IPS DF 6.9 (cell line): Measurements from ENCODE around the gene GPC5.

Experiments
- DNase-seq: peaks from one replicate; pipeline ENCODE4 v3.0.0-alpha.2; 2013; ENCODE audit warnings: low read depth, low spot score
- H3K27ac ChIP-seq: one replicate; pipeline ENCODE4 v1.5.1; 2013; ENCODE audit warnings: low read length, control low read depth
- H3K27me3 ChIP-seq: 2 replicates; pipeline ENCODE4 v1.6.1; 2013; ENCODE audit warnings: mild to moderate bottlenecking, low read length; ENCODE audit not compliant: control insufficient read depth, insufficient read depth
- H3K36me3 ChIP-seq: 2 replicates; pipeline ENCODE4 v1.6.1; 2013; ENCODE audit warnings: low read length; ENCODE audit not compliant: control insufficient read depth, insufficient read depth
- H3K4me1 ChIP-seq: 2 replicates; pipeline ENCODE4 v1.6.1; 2013; ENCODE audit warnings: low read length; ENCODE audit not compliant: control insufficient read depth, insufficient read depth
- H3K4me3 ChIP-seq: 2 replicates; pipeline ENCODE4 v1.5.1; 2013; ENCODE audit warnings: mild to moderate bottlenecking, low read length
- H3K9me3 ChIP-seq: 2 replicates; pipeline ENCODE4 v1.6.1; 2013; ENCODE audit warnings: low read length, inconsistent platforms; ENCODE audit not compliant: control insufficient read depth, insufficient read depth
- WGBS: extraction: QIAGEN DNeasy Blood & Tissue Kit; methylation state at CpG from one replicate; pipeline ENCODE4 v1.1.7; 2013; ENCODE audit warnings: mixed read lengths, missing lambda C conversion rate; ENCODE audit not compliant: insufficient read length, insufficient coverage; 5-methylcytosine and 5-hydroxymethylcytosine counted together

The GPC5 gene

DNA sequence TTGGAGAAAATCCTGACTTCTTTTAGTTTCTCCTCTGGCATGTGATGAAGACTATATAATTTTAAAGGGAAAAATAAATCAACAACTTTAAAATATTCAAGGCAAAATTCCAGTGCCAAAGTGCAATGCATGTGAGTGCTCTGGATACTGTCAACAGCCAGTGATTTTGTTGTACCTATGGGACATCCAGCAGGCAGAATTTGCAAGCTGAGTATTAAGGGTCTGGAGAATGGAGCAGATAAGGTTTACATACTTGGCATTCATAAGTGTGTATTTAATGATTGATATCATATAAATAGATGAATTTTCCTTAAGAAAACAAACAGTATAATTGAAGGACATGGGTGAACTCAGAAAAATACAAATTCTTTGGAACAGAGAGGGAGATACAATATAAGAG lies 703.4 kb downstream of the GPC5 start:
- Histone ChIP-seq H3K36me3 (no peaks in the 10 kb centered on the region), H3K9me3 (no peaks in the 10 kb centered on the region), H3K4me1 (no peaks in the 10 kb centered on the region), H3K27me3 (no peaks in the 10 kb centered on the region), H3K27ac (no peak overlapping the region), H3K4me3 (no peak overlapping the region)
- no peak for DNase-seq

- DNase-seq, result no peak
- H3K36me3 ChIP-seq, result no peaks in the 10 kb centered on the region
- H3K27ac ChIP-seq, result no peak overlapping the region
- no CpG with 5 or more reads among the region's 6 CpGs for WGBS
- no peaks in the 10 kb centered on the region for H3K4me1 ChIP-seq
- no peaks in the 10 kb centered on the region for H3K9me3 ChIP-seq
- H3K4me3 ChIP-seq, result no peak overlapping the region
- no peaks in the 10 kb centered on the region for H3K27me3 ChIP-seq
These were observed 705.3 kb downstream of the GPC5 start for GRCh38 chr13:92103689-92104153.

DNA sequence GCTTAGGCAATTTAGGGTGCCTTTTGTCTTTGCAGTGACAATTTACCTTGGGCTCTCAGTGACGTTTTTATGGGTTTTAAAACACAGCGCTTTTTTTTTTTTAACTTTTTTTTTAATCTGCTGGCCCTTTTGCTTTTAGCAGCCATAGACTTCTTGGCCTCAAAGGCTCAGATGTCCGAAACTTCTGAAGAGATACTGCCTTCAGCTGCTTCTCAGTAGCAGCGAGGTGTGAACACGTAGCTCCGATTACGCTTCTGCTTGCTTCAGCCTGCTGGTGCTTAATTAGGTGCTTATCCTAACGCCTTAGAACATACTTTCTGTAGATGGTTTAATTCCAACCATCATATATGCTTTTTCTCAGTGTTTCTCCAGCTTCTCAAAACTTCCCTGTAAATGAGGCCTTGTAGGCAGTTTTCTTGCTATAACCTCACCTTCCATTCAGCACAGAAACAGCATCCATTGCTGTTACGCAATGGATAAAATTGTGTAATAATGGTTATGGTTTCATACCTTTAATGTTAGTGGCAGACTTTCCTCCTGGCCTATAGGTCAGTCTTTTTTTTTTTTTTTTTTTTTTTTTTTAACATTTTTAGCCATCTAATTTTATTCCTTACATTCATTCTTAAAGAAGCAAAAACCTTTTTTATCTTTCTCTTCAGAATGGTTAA lies 723.9 kb downstream of the GPC5 start:
- no peak for DNase-seq
- H3K36me3 ChIP-seq, result no peaks in the 10 kb centered on the region
- no peak overlapping the region for H3K4me3 ChIP-seq
- H3K9me3 ChIP-seq, result no peaks in the 10 kb centered on the region
- no peak overlapping the region for H3K27ac ChIP-seq
- WGBS, result no CpG with 5 or more reads among the region's 9 CpGs
- no peaks in the 10 kb centered on the region for H3K4me1 ChIP-seq
- H3K27me3 ChIP-seq, result no peaks in the 10 kb centered on the region

GRCh38 chr13:92126399-92126798 lies 728.0 kb downstream of the GPC5 start:
- no peaks in the 10 kb centered on the region for H3K36me3 ChIP-seq
- DNase-seq, result no peak
- no peaks in the 10 kb centered on the region for H3K4me1 ChIP-seq
- H3K9me3 ChIP-seq, result no peaks in the 10 kb centered on the region
- WGBS, result no CpG with 5 or more reads among the region's 2 CpGs
- H3K4me3 ChIP-seq, result no peak overlapping the region
- no peak overlapping the region for H3K27ac ChIP-seq
- no peaks in the 10 kb centered on the region for H3K27me3 ChIP-seq

DNA sequence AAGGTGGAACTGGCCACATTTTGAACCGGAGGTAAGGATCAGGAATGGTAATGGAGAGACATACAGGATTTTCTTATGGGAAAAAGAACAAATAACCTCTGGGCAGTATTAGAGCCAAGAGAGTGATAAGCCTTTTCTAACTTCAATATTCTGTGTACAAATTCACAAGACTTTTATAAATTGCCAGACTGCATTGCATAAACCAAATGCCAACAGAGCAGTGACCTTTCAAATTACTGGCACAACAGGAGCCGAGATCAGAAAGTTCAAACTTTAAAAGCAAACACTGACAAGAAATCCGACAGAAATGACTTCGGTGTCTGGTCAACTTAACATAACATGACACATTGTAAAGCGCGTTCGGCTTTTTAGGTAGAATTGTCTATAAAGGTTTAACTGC lies 737.1 kb downstream of the GPC5 start:
- H3K36me3 ChIP-seq, result no peaks in the 10 kb centered on the region
- no peak overlapping the region for H3K4me3 ChIP-seq
- no peak overlapping the region for H3K27ac ChIP-seq
- H3K9me3 ChIP-seq, result no peaks in the 10 kb centered on the region
- no peaks in the 10 kb centered on the region for H3K4me1 ChIP-seq
- no CpG with 5 or more reads among the region's 7 CpGs for WGBS
- DNase-seq, result no peak
- no peaks in the 10 kb centered on the region for H3K27me3 ChIP-seq

- no peak for DNase-seq
- no peak overlapping the region for H3K4me3 ChIP-seq
- H3K9me3 ChIP-seq, result no peaks in the 10 kb centered on the region
- H3K27me3 ChIP-seq, result no peaks in the 10 kb centered on the region
- WGBS, result no CpG with 5 or more reads among the region's 6 CpGs
- no peak overlapping the region for H3K27ac ChIP-seq
- no peaks in the 10 kb centered on the region for H3K36me3 ChIP-seq
- no peaks in the 10 kb centered on the region for H3K4me1 ChIP-seq
These were observed 738.2 kb downstream of the GPC5 start for GRCh38 chr13:92136449-92137155.

DNA sequence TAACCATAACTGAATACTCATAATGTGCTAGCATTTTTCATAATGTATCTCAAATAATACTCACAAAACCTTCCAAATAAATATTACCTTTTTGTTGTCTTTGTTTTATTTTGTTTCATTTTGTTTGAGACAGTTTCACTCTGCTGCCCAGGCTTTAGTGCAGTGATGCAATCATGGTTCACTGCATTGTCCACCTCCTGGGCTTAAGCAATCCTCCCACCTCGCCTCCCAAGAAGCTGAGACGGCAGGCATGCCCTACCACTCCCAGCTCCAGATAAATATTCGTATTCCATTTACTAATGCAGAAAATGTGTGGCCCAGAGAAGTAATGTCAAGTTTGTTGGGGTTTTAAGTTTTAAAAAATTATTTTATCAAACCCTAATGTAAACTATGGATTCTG lies 739.1 kb downstream of the GPC5 start:
- DNase-seq, result no peak
- WGBS, result no CpG with 5 or more reads among the region's 3 CpGs

DNA sequence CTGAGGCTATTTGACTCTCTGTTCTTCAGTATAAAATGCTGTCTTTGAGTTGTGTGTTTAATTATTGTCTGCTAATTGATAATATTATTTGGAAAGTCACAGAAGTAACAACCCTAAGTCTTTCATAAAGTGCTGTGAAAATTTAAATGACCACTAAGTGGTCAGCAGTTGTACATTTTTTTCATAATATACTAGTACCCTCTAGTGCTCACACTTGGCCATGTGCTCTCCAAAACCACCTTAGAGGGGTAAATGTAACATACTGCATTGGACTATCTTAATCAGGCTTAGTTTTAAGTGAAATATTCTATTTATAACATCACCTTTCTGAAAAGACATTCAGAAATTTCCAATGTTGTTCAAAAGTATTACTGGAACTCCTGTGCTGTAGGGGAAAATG lies 745.3 kb downstream of the GPC5 start:
- no peaks in the 10 kb centered on the region for H3K27me3 ChIP-seq
- DNase-seq, result no peak
- H3K4me1 ChIP-seq, result no peaks in the 10 kb centered on the region
- H3K27ac ChIP-seq, result no peak overlapping the region
- no peaks in the 10 kb centered on the region for H3K36me3 ChIP-seq
- H3K4me3 ChIP-seq, result no peak overlapping the region
- H3K9me3 ChIP-seq, result no peaks in the 10 kb centered on the region

More for the DNA sequence above, 739.1 kb downstream of the GPC5 start:
- no peaks in the 10 kb centered on the region for H3K27me3 ChIP-seq
- no peaks in the 10 kb centered on the region for H3K9me3 ChIP-seq
- no peak overlapping the region for H3K4me3 ChIP-seq
- H3K27ac ChIP-seq, result no peak overlapping the region
- no peaks in the 10 kb centered on the region for H3K36me3 ChIP-seq
- no peaks in the 10 kb centered on the region for H3K4me1 ChIP-seq

DNA sequence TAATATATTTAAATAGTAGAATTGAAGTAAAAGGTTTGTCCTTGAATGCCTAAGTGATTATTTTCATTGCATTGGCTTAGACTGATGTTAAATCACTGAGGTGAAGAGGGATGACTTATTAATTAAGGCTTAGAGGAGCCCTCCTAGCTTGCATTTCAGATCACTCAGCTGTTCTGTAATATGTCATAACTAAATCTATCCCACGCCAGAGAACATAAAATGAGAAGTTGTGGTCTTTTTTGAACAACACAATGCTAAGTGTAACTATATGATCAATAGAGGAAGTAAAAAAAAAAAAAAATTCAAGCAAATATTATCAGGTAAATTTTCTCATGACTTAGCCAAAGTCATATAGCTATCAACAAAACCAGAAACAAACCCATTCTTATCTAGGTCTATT lies 752.2 kb downstream of the GPC5 start:
- Histone ChIP-seq H3K4me3 (no peak overlapping the region), H3K4me1 (no peaks in the 10 kb centered on the region), H3K27ac (no peak overlapping the region), H3K27me3 (no peaks in the 10 kb centered on the region), H3K36me3 (no peaks in the 10 kb centered on the region), H3K9me3 (no peaks in the 10 kb centered on the region)
- DNase-seq, result no peak
- WGBS, result no CpG with 5 or more reads among the region's 1 CpG

GRCh38 chr13:92158346-92158745 lies 759.9 kb downstream of the GPC5 start:
- no peaks in the 10 kb centered on the region for H3K27me3 ChIP-seq
- H3K4me3 ChIP-seq, result no peak overlapping the region
- H3K4me1 ChIP-seq, result no peaks in the 10 kb centered on the region
- no peak for DNase-seq
- WGBS, result no CpG with 5 or more reads among the region's 3 CpGs
- no peaks in the 10 kb centered on the region for H3K36me3 ChIP-seq
- H3K9me3 ChIP-seq, result no peaks in the 10 kb centered on the region
- H3K27ac ChIP-seq, result no peak overlapping the region

DNA sequence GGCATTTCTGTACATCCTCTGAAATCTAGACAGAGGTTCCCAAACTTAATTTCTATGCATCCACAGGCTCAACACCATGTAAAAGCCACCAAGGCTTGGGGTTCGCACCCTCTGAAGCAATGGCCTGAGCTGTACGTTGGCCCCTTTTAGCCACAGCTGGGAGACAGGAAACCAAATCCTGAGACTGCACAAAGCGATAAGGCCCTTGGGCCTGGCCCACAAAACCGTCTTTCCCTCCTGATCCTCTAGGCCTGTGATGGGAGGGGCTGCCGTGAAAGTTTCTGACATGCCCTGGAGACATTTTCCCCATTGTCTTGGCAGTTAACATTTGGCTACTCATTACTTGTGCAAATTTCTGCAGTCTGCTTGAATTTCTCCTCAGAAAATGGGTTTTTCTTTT lies 766.4 kb downstream of the GPC5 start:
- H3K36me3 ChIP-seq, result no peaks in the 10 kb centered on the region
- WGBS, result no CpG with 5 or more reads among the region's 5 CpGs
- no peak for DNase-seq
- H3K27me3 ChIP-seq, result no peaks in the 10 kb centered on the region
- H3K4me3 ChIP-seq, result no peak overlapping the region
- H3K27ac ChIP-seq, result no peak overlapping the region
- H3K9me3 ChIP-seq, result no peaks in the 10 kb centered on the region
- H3K4me1 ChIP-seq, result no peaks in the 10 kb centered on the region
